GM21447 (cell line): ENCODE data around the gene MAML1.

Source experiments
- ATAC-seq: cut with Tn5 transposase; IDR thresholded peaks from one replicate; pipeline ENCODE4 v1.9.1; 2021; ENCODE audit not compliant: unreplicated experiment

MAML1 gene

DNA sequence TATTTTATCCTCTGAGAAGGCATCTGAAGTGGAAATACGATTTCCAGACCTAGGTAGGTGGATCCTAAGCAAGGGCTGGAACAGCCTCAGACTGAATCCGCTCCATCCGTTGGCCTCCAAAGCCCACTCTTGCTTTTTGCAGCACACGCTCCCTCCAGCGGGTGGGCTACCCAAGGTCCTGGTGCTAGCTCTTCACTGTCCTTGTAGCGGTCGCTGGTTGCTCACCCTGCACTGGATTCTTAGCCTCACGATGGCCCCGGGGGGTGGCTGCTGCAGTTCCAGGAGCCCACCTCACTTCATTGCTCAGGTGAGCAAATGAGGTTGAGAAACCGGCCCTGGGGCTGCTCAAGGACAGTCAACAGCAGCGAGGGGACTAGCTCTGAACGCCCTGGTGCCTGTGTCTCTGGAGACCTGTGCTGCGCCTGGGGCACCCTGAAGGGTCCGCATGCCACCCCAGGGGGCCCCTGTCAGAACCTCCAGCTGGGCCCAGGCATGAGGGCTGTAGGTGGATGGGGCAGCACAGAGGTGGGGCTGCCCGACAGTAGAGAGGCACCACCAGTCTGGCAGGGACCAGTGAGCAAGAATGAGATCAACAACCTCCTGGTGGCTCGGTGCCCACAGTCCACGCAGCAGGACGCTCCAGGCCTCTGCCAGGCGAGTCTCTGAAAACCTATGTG lies 69.7 kb downstream of the MAML1 start:
- ATAC-seq, result no peak

GRCh38 chr5:179802950-179803562 lies 70.4 kb downstream of the MAML1 start:
- ATAC-seq, result no peak

GRCh38 chr5:179803651-179804554 lies 71.3 kb downstream of the MAML1 start:
- ATAC-seq, result no peak

DNA sequence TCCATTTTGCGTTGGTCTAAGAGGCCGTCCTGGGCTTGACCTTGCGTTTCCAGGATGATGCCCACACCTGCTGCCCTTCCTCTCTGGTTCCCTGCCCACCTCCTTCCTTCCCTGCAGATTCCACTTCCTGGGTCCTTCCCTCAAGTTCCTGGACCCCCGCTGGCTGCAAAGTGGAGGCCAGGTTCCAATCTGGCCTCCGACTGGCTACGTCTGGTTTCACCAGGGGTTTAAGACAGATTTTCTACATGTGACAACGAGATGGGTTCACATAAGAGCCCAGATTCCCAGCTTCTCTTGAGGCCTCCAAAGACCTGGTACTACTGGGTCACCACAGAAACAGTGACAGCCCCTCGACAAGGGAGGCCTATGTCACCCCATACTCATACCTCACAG lies 71.9 kb downstream of the MAML1 start:
- ATAC-seq, result no peak

- ATAC-seq, result no peak
Observed at GRCh38 chr5:179805070-179805528, 72.5 kb downstream of the MAML1 start.

GRCh38 chr5:179805529-179806249 lies 73.1 kb downstream of the MAML1 start:
- ATAC-seq, result peak; percentile 14

DNA sequence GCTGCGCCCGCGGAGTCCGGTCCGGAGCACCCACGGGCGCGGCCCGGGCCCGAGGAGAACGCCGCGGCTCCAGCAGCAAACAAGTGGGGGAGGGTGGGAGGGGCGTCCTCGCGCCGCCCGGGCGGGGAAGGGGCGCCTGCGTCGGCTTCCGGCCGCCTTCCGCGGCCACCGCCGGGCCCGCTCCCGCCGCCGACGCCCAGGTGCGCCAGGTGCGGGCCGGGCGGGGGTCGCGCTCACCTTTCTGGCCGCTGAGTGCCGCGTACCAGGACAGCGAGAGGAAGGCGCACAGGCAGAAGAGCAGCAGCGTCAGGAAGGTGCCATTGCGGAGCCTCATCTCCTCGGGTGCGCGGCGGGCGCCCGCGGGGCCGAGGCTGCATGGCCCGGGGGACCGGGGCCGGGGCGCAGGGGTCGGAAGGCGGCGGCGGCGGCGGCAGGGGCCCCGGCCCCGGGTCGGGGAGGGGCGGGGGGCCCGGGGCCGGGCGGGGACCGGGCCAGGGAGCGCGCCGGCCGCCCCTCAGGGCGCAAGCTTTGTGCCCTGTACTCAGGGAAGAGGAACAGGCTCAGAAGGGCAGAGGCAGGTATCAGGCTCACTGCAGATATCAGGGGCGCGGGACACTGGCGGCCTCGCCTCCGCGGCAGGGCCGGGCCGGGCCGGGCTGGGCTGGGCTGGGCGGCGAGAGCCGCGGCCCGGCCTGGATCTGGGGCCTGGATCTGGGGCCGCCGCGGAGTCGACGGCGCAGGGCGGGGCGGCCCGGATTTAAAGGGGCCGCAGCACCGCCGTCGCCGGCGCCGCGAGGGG lies 73.8 kb downstream of the MAML1 start, which contains the start of gene MGAT4B:
Gene MGAT4B (minus strand): TSS at position 617 of the 799 bp plus-strand sequence. CDS start 283 bp downstream, at position 334.
- ATAC-seq, result peak; percentile 56

DNA sequence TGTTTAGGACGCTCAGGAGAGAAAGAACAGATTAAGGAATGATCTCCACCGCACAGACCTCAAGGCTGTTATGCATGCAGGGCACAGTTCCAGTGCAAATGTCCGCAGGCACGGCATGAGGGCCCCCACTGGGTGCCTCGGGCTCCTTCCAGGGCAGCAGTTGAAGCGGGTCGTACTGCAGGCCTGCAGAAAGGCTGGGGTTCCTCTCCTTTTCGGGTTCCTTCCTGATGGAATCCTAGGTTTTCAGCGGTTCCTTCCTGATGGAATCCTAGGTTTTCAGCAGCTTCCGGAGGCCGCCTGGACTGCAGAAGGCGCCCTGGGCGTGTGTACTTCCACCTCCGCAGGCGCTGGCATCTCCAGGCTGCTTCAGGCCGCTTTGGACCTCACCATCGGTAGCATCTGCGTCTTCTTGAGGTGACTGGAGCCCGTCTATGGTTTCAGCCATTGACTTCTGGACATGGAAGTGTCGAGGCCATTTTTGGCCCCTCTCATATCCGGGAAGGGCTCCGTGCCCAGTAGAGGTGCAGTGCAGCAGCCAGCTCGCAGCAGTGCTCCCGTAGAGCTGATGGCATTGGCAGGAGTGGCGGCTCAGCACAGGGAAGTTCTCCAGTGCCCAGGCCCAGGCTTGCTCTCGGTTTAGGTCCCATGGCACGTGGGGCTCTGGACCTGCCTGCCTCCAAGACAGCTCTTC lies 79.7 kb downstream of the MAML1 start:
- ATAC-seq, result no peak

DNA sequence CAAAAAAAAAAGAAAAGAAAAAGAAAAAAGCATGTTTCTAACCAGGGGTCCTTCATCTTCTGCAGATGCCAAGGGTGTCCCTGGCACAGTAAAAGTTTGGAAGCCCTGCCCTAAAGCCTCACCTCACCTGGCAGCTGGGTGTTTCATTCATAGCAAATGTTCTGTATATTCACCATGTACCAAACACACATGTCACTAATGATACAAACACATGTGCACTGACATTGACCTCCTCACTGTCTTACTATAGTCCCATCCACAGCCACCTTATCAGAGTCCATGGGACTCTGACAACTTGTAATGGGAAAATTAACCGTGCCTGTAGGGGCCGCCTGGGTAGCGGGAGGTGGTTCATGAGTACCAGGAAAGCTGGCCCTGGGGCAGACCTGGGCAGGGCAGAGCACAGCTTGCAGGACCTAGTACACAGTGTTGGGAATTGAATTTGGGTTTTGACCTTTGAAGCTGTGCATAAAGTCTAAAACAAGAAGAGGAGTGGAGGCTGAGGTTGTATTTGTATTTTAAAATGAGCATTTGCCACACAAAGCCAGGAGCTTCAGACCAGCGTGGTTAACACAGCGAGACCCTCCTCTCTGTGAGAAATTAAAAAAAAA lies 80.5 kb downstream of the MAML1 start:
- no peak for ATAC-seq

- ATAC-seq, result no peak
Observed at GRCh38 chr5:179814090-179814489, 81.5 kb downstream of the MAML1 start.

- ATAC-seq, result no peak
Observed at GRCh38 chr5:179815491-179816249, 83.0 kb downstream of the MAML1 start.

DNA sequence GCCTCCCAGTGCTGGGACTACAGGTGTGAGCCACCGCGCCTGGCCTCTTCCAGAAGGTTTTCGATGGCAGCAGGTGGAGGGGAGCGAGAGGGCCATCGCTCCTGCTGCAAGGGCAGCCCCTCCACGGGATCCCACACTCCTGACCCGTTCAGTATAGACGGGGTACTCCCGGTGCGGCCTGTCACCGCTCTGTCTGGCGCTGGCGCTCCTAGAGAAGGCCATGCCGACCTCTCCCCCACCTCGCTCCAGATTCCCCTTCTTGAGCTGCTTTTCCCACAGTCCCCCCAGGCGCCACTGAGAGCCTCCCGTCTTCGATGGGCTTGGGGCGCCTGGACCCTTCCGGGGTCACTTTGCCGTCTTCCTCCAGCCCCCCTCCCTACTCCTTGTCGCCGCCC lies 83.8 kb downstream of the MAML1 start:
- ATAC-seq, result no peak

GRCh38 chr5:179816796-179817469 lies 84.3 kb downstream of the MAML1 start:
- no peak for ATAC-seq

DNA sequence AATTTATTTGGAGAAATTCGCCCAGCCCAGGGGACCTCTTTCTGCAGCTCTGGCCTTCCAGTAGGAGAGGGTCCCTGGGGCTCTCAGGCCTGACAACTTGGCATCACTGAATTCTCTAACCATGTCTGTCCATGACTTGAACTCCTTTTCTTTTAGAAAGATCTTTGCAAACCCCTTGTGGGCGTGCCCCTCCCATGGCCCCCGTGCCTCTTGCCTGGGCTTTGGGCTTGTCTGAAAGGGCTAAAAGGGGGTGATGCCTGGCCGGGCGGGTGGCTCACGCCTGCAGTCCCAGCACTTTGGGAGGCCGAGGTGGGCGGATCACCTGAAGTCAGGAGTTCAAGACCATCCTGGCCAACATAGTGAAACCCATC lies 84.8 kb downstream of the MAML1 start:
- ATAC-seq, result no peak

GRCh38 chr5:179817890-179818745 lies 85.5 kb downstream of the MAML1 start:
- no peak for ATAC-seq

DNA sequence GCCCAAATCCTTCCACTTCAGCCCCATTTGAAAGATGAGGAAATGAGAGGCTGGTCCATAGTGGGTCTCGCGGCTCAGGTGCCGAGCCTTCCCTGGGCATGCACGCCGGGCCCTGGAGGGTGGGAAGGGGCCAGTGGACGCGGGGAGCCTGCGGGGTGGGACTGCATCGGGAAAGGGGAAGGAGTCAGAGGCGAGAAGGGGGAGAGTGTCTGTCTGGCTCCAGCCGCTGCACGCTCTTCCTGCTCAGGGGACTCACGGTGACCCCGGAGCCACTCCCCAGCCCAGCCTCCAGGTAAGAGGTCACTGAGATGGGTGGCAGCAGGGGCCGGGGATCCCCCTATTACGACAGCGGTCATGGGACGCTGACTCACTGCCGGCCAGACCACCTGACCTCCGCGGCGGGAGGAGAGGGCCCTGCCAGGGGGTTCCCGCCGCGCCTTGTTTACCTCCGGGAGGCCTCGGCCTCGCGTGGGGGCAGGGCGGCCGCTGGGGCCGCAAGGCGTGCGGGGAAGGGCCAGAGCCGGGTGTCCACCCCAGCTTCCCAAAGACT lies 86.2 kb downstream of the MAML1 start:
- peak; percentile 62 for ATAC-seq
